CD14-positive monocyte (primary cell): ENCODE data around the gene PDIA5. TPM values are rescaled to one million over a fixed set of nuclear protein-coding genes. Genes with fewer than 3 reads are reported as not detected.

Source experiments
- DNase-seq, 3 donors: peaks; one replicate each; pipeline ENCODE4 v3.0.0-alpha.2; 2011 to 2022
- H2AFZ ChIP-seq: 2 replicates; pipeline ENCODE4 v1.6.0; 2012; ENCODE audit warnings: mild to moderate bottlenecking, low read depth, low read length, inconsistent platforms; ENCODE audit not compliant: insufficient read depth, poor library complexity, severe bottlenecking
- H3K27ac ChIP-seq, 2 donors: 1 replicate in 1 of 2; 2 replicates in 1 of 2; pipeline ENCODE4 v1.5.1; 2012 to 2013; ENCODE audit warnings: low read length in 2 of 2, control low read depth in 1 of 2, inconsistent platforms in 1 of 2, low read depth in 1 of 2, mild to moderate bottlenecking in 1 of 2
- H3K27me3 ChIP-seq, 2 donors: one replicate each; pipeline versions ENCODE4 v1.6.0 to v1.6.1; 2011 to 2013; ENCODE audit warnings: low read length in 2 of 2; ENCODE audit not compliant: control insufficient read depth in 2 of 2, insufficient read depth in 2 of 2
- H3K36me3 ChIP-seq, 2 donors: replicated peaks in 1 of 2; 1 replicate in 1 of 2; 2 replicates in 1 of 2; pipeline versions ENCODE4 v1.5.1 to v1.6.1; 2012 to 2013; ENCODE audit warnings: low read length in 2 of 2, control low read depth in 1 of 2, inconsistent platforms in 1 of 2, mild to moderate bottlenecking in 1 of 2; ENCODE audit not compliant: insufficient read depth in 2 of 2, control insufficient read depth in 1 of 2
- H3K4me1 ChIP-seq, 2 donors: 1 replicate in 1 of 2; 2 replicates in 1 of 2; pipeline versions ENCODE4 v1.5.1 to v1.6.1; 2012 to 2013; ENCODE audit warnings: low read length in 2 of 2, control low read depth in 1 of 2, inconsistent platforms in 1 of 2, mild to moderate bottlenecking in 1 of 2, moderate library complexity in 1 of 2; ENCODE audit not compliant: insufficient read depth in 2 of 2, control insufficient read depth in 1 of 2
- H3K4me2 ChIP-seq: replicated peaks from 2 replicates; pipeline ENCODE3; 2012; ENCODE audit warnings: low read length, moderate library complexity, mild to moderate bottlenecking; ENCODE audit not compliant: poor library complexity, severe bottlenecking; ENCODE audit errors: extremely low read depth
- H3K4me3 ChIP-seq, 3 experiments: fragments of 200-600 bp in 1 of 3; sonication (generic) in 1 of 3; replicated peaks in 1 of 3; 1 replicate in 2 of 3; 2 replicates in 1 of 3; pipeline ENCODE4 v1.5.1; 2011 to 2013; ENCODE audit warnings: low read length in 3 of 3, mild to moderate bottlenecking in 3 of 3, control low read depth in 2 of 3, low read depth in 2 of 3, inconsistent platforms in 1 of 3, moderate library complexity in 1 of 3
- H3K79me2 ChIP-seq: 2 replicates; pipeline ENCODE4 v1.6.0; 2012; ENCODE audit warnings: mild to moderate bottlenecking, control low read depth, inconsistent platforms, low read length, moderate library complexity; ENCODE audit not compliant: insufficient read depth
- H3K9ac ChIP-seq: 2 replicates; pipeline ENCODE4 v1.6.0; 2017; ENCODE audit warnings: low read length, mild to moderate bottlenecking; ENCODE audit not compliant: insufficient read depth, poor library complexity, severe bottlenecking
- H3K9me3 ChIP-seq, 2 donors: replicated peaks in 1 of 2; 1 replicate in 1 of 2; 2 replicates in 1 of 2; pipeline versions ENCODE4 v1.5.1 to v1.6.1; 2012 to 2013; ENCODE audit warnings: low read length in 2 of 2, control low read depth in 1 of 2; ENCODE audit not compliant: control insufficient read depth in 1 of 2, insufficient read depth in 1 of 2
- H4K20me1 ChIP-seq: 2 replicates; pipeline ENCODE4 v1.6.0; 2012; ENCODE audit warnings: mild to moderate bottlenecking, low read length, control low read depth, moderate library complexity; ENCODE audit not compliant: insufficient read depth
- H3K27ac Mint-ChIP-seq, 7 donors: one replicate each; pipeline ENCODE4 v1.8.0; 2020; ENCODE audit warnings: mild to moderate bottlenecking in 7 of 7, mixed read lengths in 7 of 7, moderate library complexity in 6 of 7, inconsistent platforms in 2 of 7
- H3K27me3 Mint-ChIP-seq, 3 donors: one replicate each; pipeline ENCODE4 v1.8.0; 2021 to 2022; ENCODE audit warnings: low read depth in 3 of 3, mild to moderate bottlenecking in 3 of 3, mixed read lengths in 3 of 3, moderate library complexity in 3 of 3, inconsistent platforms in 1 of 3
- H3K36me3 Mint-ChIP-seq, 2 donors: one replicate each; pipeline ENCODE4 v1.8.0; 2020; ENCODE audit warnings: mixed read lengths in 2 of 2, inconsistent platforms in 1 of 2, mild to moderate bottlenecking in 1 of 2
- H3K4me1 Mint-ChIP-seq: one replicate; pipeline ENCODE4 v1.8.0; 2020; ENCODE audit warnings: mild to moderate bottlenecking, mixed read lengths
- H3K4me3 Mint-ChIP-seq, 2 donors: one replicate each; pipeline ENCODE4 v1.8.0; 2020; ENCODE audit warnings: mild to moderate bottlenecking in 2 of 2, mixed read lengths in 2 of 2, moderate library complexity in 1 of 2
- H3K9me3 Mint-ChIP-seq, 7 donors: one replicate each; pipeline ENCODE4 v1.8.0; 2020 to 2022; ENCODE audit warnings: mixed read lengths in 7 of 7, mild to moderate bottlenecking in 6 of 7, moderate library complexity in 6 of 7, inconsistent platforms in 2 of 7
- WGBS: methylation state at CpG from one replicate; pipeline ENCODE4 v1.1.5; 2013; ENCODE audit warnings: missing lambda C conversion rate; ENCODE audit not compliant: insufficient coverage; 5-methylcytosine and 5-hydroxymethylcytosine counted together
- intact Hi-C, 2 donors: fragments of 100-400 bp; cut with micrococcal nuclease; formaldehyde crosslinking; loops; one replicate each; pipeline versions ENCODE4 v1.15.0 to v1.15.1; 2023
- polyA plus RNA-seq, 3 donors: library from polyadenylated mRNA; depleted of rRNA in 1 of 3; unstranded in 2 of 3; stranded (reverse) in 1 of 3; fragments of 300-500 nt in 2 of 3; fragments of >200 nt in 1 of 3; fragmentation: Illumina TruSeq in 2 of 3; gene quantifications; 1 replicate in 2 of 3; 2 replicates in 1 of 3; pipeline ENCODE4 v1.2.3, GENCODE V29; 2012 to 2021
- TF ChIP-seq, protein P1 (sequence below): fragments of 200-600 bp; IDR thresholded peaks from one replicate; pipeline ENCODE4 v1.8.0; 2022; ENCODE audit warnings: antibody characterized with exemption, mild to moderate bottlenecking

Gene PDIA5
- polyA plus RNA-seq, 3 donors = 7.1 to 10.0 (median 9.2) TPM

DNA sequence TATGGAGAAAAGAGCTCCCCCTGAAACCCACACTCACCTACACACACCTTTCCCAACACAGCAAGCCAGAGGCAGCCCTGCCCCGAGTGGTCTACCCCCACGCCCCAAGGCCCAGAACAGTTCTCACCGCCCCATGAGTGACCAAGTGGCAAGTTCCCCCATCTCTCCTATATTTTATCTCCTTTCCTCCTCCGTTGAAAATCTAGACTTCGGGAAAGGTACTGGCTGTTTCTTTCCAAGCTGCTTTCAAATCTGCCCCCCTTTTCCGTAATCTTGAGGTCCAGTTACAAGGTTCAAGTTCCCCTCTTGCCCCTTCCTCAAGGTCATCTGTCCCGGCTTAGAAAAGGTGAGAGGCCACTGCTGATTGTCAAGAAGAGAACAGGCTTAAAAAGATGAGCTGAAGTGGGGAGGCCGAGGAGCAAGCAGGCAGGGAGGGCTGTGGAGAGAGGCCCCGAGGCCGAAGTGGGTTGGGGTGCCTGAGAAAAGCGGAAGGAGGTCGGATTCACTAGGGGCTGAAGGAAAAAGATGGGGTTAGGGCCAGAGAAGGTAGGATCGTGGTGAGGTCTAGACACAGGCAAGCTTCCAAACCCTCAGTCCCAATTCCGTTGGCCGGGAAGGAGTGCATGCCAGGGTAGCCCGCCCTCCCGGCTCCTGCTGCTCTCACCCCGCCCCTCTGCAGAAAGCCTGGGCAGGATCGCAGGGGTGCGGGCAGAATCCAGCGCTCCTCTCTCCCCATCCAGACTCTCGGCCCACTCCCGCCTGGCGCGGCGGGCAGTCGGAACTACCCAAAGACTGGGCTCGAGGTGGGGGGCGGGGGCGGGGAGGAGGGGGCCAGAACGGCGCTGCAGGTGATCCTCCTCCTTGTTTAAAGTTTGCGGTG lies 40.9 kb upstream of the PDIA5 start:
- peaks cover 7 to 16% of the 10 kb centered on the region in 2 donors for H3K36me3 Mint-ChIP-seq
- H3K27me3 Mint-ChIP-seq = peaks cover 13 to 55% (median 39%) of the 10 kb centered on the region in 3 donors
- TF ChIP-seq, protein P1, sequence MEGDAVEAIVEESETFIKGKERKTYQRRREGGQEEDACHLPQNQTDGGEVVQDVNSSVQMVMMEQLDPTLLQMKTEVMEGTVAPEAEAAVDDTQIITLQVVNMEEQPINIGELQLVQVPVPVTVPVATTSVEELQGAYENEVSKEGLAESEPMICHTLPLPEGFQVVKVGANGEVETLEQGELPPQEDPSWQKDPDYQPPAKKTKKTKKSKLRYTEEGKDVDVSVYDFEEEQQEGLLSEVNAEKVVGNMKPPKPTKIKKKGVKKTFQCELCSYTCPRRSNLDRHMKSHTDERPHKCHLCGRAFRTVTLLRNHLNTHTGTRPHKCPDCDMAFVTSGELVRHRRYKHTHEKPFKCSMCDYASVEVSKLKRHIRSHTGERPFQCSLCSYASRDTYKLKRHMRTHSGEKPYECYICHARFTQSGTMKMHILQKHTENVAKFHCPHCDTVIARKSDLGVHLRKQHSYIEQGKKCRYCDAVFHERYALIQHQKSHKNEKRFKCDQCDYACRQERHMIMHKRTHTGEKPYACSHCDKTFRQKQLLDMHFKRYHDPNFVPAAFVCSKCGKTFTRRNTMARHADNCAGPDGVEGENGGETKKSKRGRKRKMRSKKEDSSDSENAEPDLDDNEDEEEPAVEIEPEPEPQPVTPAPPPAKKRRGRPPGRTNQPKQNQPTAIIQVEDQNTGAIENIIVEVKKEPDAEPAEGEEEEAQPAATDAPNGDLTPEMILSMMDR = no peak
- peak in 1 of 3 donors; percentile 12 for DNase-seq
- peaks cover 0 to 21% (median 11%) of the 10 kb centered on the region in 7 donors for H3K9me3 Mint-ChIP-seq
- H3K79me2 ChIP-seq = no peaks in the 10 kb centered on the region
- intact Hi-C loops = no loop called here
- H2AFZ ChIP-seq = peak overlapping the region; percentile 86
- H3K4me3 Mint-ChIP-seq = peak overlapping the region; percentile 90 to 98
- H3K9me3 ChIP-seq = peaks cover 0 to 16% of the 10 kb centered on the region in 2 donors
- peaks cover 23% of the 10 kb centered on the region for H3K4me1 Mint-ChIP-seq
- H4K20me1 ChIP-seq = no peaks in the 10 kb centered on the region
- H3K4me3 ChIP-seq = peak overlapping the region in 2 of 3 experiments; percentile 47 to 82
- H3K36me3 ChIP-seq = no peaks in the 10 kb centered on the region
- H3K4me2 ChIP-seq = peak overlapping the region; percentile 93
- H3K4me1 ChIP-seq = peaks cover 22 to 27% of the 10 kb centered on the region in 2 donors
- 34% methylated on average over 8 of the region's 33 CpGs for WGBS
- H3K27me3 ChIP-seq = peaks cover 60 to 94% of the 10 kb centered on the region in 2 donors
- no peak overlapping the region for H3K27ac Mint-ChIP-seq
- no peak overlapping the region for H3K27ac ChIP-seq
- no peak overlapping the region for H3K9ac ChIP-seq

DNA sequence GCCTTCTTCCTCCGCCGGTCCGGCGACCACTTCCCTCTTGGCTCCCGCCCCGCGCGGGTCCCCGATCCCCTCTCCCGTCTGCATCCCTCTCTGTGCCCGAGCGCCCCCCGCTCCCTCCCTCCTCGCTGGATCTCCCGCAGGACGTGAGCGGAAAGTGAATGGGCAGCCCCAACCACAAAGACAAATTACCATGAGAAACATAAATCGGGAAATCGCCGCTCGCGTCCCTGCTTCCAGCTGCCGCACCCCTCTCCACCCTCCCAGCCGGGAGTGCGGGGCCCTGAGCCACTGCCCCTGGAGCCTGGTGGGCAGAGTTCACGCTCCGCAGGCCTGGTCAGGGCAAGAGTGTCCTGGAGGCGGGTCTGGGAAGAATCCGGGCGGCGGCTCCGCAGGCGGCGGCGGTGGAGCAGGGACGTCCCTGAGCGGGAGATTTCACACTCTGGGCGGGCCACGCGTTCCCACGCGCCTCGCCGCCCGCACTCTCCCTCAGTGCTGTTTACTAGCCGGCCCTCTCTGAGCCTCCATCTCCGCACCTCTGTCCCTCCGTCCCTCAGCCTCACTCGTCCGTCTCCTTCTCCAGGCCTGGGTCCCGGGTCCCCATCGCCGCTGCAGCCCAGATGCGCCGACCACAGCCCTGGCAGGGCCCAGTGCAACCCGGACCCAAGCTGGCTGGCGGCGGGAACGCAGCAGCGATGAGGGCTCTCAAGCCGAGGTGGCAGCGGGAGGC lies 40.1 kb upstream of the PDIA5 start:
- H3K9me3 ChIP-seq = peaks cover 0 to 16% of the 10 kb centered on the region in 2 donors
- TF ChIP-seq, protein P1 = no peak
- peak overlapping the region; percentile 90 to 98 for H3K4me3 Mint-ChIP-seq
- H3K4me2 ChIP-seq = peak overlapping the region; percentile 93
- peak overlapping the region; percentile 86 for H2AFZ ChIP-seq
- no peaks in the 10 kb centered on the region for H3K36me3 ChIP-seq
- peak overlapping the region; percentile 10 to 82 (median 47) for H3K4me3 ChIP-seq
- H3K27me3 ChIP-seq = peaks cover 65 to 95% of the 10 kb centered on the region in 2 donors
- DNase-seq = peak in 1 of 3 donors; percentile 12
- H3K27ac ChIP-seq = no peak overlapping the region
- H3K9ac ChIP-seq = peak overlapping the region; percentile 15
- intact Hi-C loops = no loop called here
- no peak overlapping the region for H3K27ac Mint-ChIP-seq
- under 1% methylated on average over 62 of the region's 62 CpGs for WGBS
- peaks cover 22 to 27% of the 10 kb centered on the region in 2 donors for H3K4me1 ChIP-seq
- peaks cover 7 to 16% of the 10 kb centered on the region in 2 donors for H3K36me3 Mint-ChIP-seq
- peaks cover 23% of the 10 kb centered on the region for H3K4me1 Mint-ChIP-seq
- H3K27me3 Mint-ChIP-seq = peaks cover 10 to 50% (median 38%) of the 10 kb centered on the region in 3 donors
- H3K79me2 ChIP-seq = no peaks in the 10 kb centered on the region
- H4K20me1 ChIP-seq = no peaks in the 10 kb centered on the region
- H3K9me3 Mint-ChIP-seq = peaks cover 0 to 21% (median 11%) of the 10 kb centered on the region in 7 donors
